Measurements from ENCODE around the gene KRTAP3-3. TPM values are rescaled to one million over a fixed set of nuclear protein-coding genes. Genes with fewer than 3 reads are reported as not detected.

KRTAP3-3 gene
- polyA plus RNA-seq, 1 experiment, result not detected

DNA sequence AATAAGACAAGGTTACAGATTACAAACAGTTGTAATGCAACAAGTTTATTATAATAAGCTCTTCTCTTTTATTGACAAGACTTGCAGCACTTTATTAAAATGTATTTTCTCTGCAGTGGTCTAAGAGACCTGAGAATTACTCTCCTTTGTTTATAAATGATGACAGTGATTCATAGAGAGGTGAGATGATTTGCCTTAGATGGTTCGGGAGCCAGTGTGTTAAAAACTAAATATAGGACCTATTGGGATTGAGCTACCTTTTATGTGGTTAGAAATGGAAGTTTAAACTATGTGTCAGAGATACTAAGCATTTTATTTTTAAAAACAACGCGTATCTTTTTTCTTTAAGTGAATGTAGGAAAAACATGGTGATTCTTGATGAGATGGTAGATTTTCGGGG, 2.9 kb upstream of the KRTAP3-3 start:
- Histone ChIP-seq H3K4me3 (ENCODE audit: low read depth, low read length) (no peak overlapping the region), H3K36me3 (ENCODE audit: control insufficient read depth, insufficient read depth, low read length) (no peaks in the 10 kb centered on the region), H3K27me3 (ENCODE audit: control insufficient read depth, insufficient read depth, low read length) (no peaks in the 10 kb centered on the region)
- TF ChIP-seq, protein P1, sequence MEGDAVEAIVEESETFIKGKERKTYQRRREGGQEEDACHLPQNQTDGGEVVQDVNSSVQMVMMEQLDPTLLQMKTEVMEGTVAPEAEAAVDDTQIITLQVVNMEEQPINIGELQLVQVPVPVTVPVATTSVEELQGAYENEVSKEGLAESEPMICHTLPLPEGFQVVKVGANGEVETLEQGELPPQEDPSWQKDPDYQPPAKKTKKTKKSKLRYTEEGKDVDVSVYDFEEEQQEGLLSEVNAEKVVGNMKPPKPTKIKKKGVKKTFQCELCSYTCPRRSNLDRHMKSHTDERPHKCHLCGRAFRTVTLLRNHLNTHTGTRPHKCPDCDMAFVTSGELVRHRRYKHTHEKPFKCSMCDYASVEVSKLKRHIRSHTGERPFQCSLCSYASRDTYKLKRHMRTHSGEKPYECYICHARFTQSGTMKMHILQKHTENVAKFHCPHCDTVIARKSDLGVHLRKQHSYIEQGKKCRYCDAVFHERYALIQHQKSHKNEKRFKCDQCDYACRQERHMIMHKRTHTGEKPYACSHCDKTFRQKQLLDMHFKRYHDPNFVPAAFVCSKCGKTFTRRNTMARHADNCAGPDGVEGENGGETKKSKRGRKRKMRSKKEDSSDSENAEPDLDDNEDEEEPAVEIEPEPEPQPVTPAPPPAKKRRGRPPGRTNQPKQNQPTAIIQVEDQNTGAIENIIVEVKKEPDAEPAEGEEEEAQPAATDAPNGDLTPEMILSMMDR (IDR thresholded peaks at IDR 0.05; ENCODE audit: insufficient read depth, low read depth, low read length), result no peak
- ChIA-PET POLR2A (no interaction called here), CTCF (no interaction called here)
- no peak for DNase-seq (ENCODE audit: low read depth)

DNA sequence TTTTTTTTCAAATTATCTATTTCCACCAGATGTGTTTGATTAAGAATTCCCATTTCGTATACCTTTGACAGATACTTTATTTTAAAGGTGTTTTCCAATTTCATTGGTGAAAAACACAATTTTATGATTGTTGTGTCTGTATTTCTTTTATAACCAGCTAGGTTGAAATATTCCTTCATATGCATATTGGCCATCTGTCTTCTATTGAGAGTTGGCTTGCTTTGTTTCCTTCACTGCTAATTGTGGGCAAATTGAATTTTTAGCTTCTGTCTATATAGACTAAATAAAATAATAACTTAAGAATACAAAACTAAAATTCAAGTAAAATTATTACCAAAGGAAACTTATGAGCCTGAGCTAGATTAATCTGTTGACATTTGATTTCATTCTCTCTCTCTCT, 1.2 kb upstream of the KRTAP3-3 start:
- ChIA-PET CTCF (no interaction called here), POLR2A (no interaction called here)
- no peaks in the 10 kb centered on the region for H3K27me3 ChIP-seq (ENCODE audit: control insufficient read depth, insufficient read depth, low read length)
- no peak overlapping the region for H3K4me3 ChIP-seq (ENCODE audit: low read depth, low read length)
- no peak for DNase-seq (ENCODE audit: low read depth)
- H3K36me3 ChIP-seq (ENCODE audit: control insufficient read depth, insufficient read depth, low read length), result no peaks in the 10 kb centered on the region
- TF ChIP-seq, protein P1 (IDR thresholded peaks at IDR 0.05; ENCODE audit: insufficient read depth, low read depth, low read length), result no peak

DNA sequence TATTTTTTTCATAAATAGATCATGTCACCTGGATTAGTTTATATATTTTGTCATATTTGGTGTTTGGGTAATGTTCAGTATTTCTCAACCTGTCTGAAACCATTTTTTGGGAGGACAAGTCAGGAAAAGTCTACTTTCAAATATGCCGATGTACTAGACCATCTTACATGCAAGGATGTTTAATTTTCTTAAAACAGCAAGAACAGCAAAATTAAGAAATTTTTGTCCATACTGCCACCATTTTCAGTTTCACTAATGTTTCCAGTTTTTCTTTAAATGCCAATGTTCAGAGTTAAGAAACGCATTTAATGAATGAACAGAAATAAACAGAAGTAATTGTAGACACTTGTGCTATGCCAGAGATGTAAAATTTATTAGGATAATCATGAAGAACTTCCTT, 880 bp downstream of the KRTAP3-3 start:
- TF ChIP-seq, protein P1 (IDR thresholded peaks at IDR 0.05; ENCODE audit: insufficient read depth, low read depth, low read length), result no peak
- CTCF ChIA-PET, result no interaction called here
- H3K36me3 ChIP-seq (ENCODE audit: control insufficient read depth, insufficient read depth, low read length), result no peaks in the 10 kb centered on the region
- POLR2A ChIA-PET, result no interaction called here
- no peak for DNase-seq (ENCODE audit: low read depth)
- H3K27me3 ChIP-seq (ENCODE audit: control insufficient read depth, insufficient read depth, low read length), result no peaks in the 10 kb centered on the region
- no peak overlapping the region for H3K4me3 ChIP-seq (ENCODE audit: low read depth, low read length)

DNA sequence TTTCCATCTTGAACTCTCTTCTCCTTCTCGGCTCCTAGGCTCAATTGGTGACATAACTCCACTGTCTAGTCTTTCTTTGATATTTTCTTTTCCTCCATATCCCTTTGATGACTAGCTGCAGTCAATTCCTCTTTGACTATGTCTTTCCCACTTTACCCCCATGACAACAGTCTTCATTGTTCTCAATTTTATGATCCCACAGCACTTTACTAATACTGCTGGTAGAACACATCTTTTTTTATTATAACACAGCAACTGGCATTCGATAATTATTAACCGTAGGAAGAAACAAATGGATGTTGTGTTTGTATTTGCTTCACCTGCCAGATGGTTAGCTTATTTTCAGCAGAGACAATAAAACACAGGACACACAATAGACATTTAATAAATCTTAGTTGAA, 1.3 kb downstream of the KRTAP3-3 start:
- Histone ChIP-seq H3K4me3 (ENCODE audit: low read depth, low read length) (no peak overlapping the region), H3K36me3 (ENCODE audit: control insufficient read depth, insufficient read depth, low read length) (no peaks in the 10 kb centered on the region), H3K27me3 (ENCODE audit: control insufficient read depth, insufficient read depth, low read length) (no peaks in the 10 kb centered on the region)
- DNase-seq (ENCODE audit: low read depth), result no peak
- ChIA-PET CTCF (no interaction called here), POLR2A (no interaction called here)
- TF ChIP-seq, protein P1 (IDR thresholded peaks at IDR 0.05; ENCODE audit: insufficient read depth, low read depth, low read length), result no peak

DNA sequence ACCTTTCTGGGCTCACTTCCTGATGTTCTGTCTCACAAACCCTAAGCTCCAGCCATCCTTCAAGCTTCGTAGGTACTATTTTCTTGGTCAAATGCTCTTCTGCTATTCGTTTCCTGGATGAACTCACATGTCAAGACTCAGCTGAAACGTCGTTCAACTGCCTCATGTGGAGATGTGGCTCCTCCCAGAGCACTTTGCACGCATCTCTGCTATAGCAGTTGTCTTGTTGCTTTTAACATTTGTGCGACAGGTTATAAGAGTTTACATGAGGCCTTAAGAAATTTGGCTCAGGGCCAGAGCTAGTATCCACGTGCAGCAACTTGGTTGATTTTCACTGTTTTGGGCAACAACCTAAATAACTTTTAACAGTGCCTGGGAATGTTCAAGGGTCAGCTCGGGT, 7.0 kb downstream of the KRTAP3-3 start:
- H3K36me3 ChIP-seq (ENCODE audit: control insufficient read depth, insufficient read depth, low read length), result no peaks in the 10 kb centered on the region
- ChIA-PET CTCF (interaction anchor here (0.9 kb wide), 1 partner anchor 13 kb away, joined by 3 read pairs; no protein-coding TSS in a partner anchor), POLR2A (no interaction called here)
- H3K4me3 ChIP-seq (ENCODE audit: low read depth, low read length), result no peak overlapping the region
- no peak for DNase-seq (ENCODE audit: low read depth)
- TF ChIP-seq, protein P1 (IDR thresholded peaks at IDR 0.05; ENCODE audit: insufficient read depth, low read depth, low read length), result no peak
- no peaks in the 10 kb centered on the region for H3K27me3 ChIP-seq (ENCODE audit: control insufficient read depth, insufficient read depth, low read length)

Measured in BJ (cell line).